GM23248 (cell line): ENCODE measurements around the gene MFAP1. TPM values are rescaled to one million over a fixed set of nuclear protein-coding genes. Genes with fewer than 3 reads are reported as not detected.

Experiments
- DNase-seq: peaks from one replicate; pipeline ENCODE4 v3.0.0-alpha.2; 2015
- H2AFZ ChIP-seq: fragments of 200-600 bp; sonication (generic); 2 replicates; pipeline ENCODE4 v1.6.1; 2016; ENCODE audit warnings: antibody characterized with exemption
- H3F3A ChIP-seq: fragments of 200-600 bp; sonication (generic); 2 replicates; pipeline ENCODE4 v1.6.1; 2016; ENCODE audit warnings: mild to moderate bottlenecking, antibody characterized with exemption, mixed run types; ENCODE audit not compliant: insufficient read depth
- H3K27ac ChIP-seq: fragments of 200-600 bp; sonication (generic); 2 replicates; pipeline ENCODE4 v1.5.1; 2016; ENCODE audit warnings: mild to moderate bottlenecking
- H3K27me3 ChIP-seq: fragments of 200-600 bp; sonication (generic); replicated peaks from 2 replicates; pipeline ENCODE4 v1.6.1; 2016; ENCODE audit warnings: mild to moderate bottlenecking; ENCODE audit not compliant: insufficient read depth
- H3K36me3 ChIP-seq: fragments of 200-600 bp; sonication (generic); 2 replicates; pipeline ENCODE4 v1.6.1; 2016; ENCODE audit warnings: low read depth, mild to moderate bottlenecking
- H3K4me1 ChIP-seq: fragments of 200-600 bp; sonication (generic); 2 replicates; pipeline ENCODE4 v1.6.1; 2016; ENCODE audit warnings: mild to moderate bottlenecking; ENCODE audit not compliant: insufficient read depth
- H3K4me2 ChIP-seq: fragments of 200-600 bp; sonication (generic); one replicate; pipeline ENCODE4 v1.6.1; 2016; ENCODE audit warnings: mild to moderate bottlenecking; ENCODE audit not compliant: unreplicated experiment
- H3K4me3 ChIP-seq: fragments of 200-600 bp; sonication (generic); 2 replicates; pipeline ENCODE4 v1.5.1; 2016; ENCODE audit warnings: mild to moderate bottlenecking
- H3K79me2 ChIP-seq: fragments of 200-600 bp; sonication (generic); 2 replicates; pipeline ENCODE4 v1.6.1; 2016; ENCODE audit warnings: mild to moderate bottlenecking; ENCODE audit not compliant: insufficient read depth
- H3K9ac ChIP-seq: fragments of 200-600 bp; sonication (generic); 2 replicates; pipeline ENCODE4 v1.6.1; 2016; ENCODE audit warnings: mild to moderate bottlenecking
- H3K9me2 ChIP-seq: fragments of 200-600 bp; sonication (generic); 2 replicates; pipeline ENCODE4 v1.6.1; 2016; ENCODE audit warnings: mixed run types, mild to moderate bottlenecking, moderate library complexity; ENCODE audit not compliant: insufficient read depth
- H3K9me3 ChIP-seq: fragments of 200-600 bp; sonication (generic); one replicate; pipeline ENCODE4 v1.6.1; 2017; ENCODE audit warnings: low read depth
- H4K20me1 ChIP-seq: fragments of 200-600 bp; sonication (generic); 2 replicates; pipeline ENCODE4 v1.6.0; 2016; ENCODE audit not compliant: insufficient read depth
- EZH2 ChIP-seq: fragments of 200-600 bp; sonication (generic); IDR thresholded peaks from 2 replicates; pipeline ENCODE4 v1.6.1; 2018; ENCODE audit warnings: antibody characterized with exemption, mild to moderate bottlenecking; ENCODE audit not compliant: insufficient read depth, poor library complexity, severe bottlenecking
- EZH2phosphoT487 ChIP-seq: fragments of 200-600 bp; sonication (generic); IDR thresholded peaks from 2 replicates; pipeline ENCODE4 v1.6.1; 2018; ENCODE audit warnings: antibody characterized with exemption, moderate library complexity, mild to moderate bottlenecking, low read depth; ENCODE audit not compliant: insufficient read depth
- WGBS, 2 experiments: methylation state at CpG; one replicate each; pipeline ENCODE4 v1.1.6; 2015 to 2017; ENCODE audit warnings: low lambda C conversion rate in 2 of 2, low coverage in 1 of 2; ENCODE audit errors: missing lambda C conversion rate in 2 of 2; 5-methylcytosine and 5-hydroxymethylcytosine counted together
- in situ Hi-C: fragments of 300-500 bp; cut with MboI; formaldehyde crosslinking; loops from 2 replicates; pipeline ENCODE4 v1.15.0; 2020
- polyA plus RNA-seq: library from polyadenylated mRNA; unstranded; fragments of >200 nt; fragmentation: Nextera tagmentation; extraction: Ambion mirVana; gene quantifications from 2 replicates; pipeline ENCODE4 v1.2.1, GENCODE V29; 2016
- total RNA-seq: library from RNA; depleted of rRNA; stranded (reverse); fragments of >200 nt; shearing (Covaris generic); gene quantifications from 2 replicates; pipeline ENCODE4 v1.2.3, GENCODE V29; 2014

MFAP1 gene
- total and polyA plus RNA-seq, 2 experiments from 2014 or later = 24.6 to 33.1 TPM

- Histone ChIP-seq H3K9me3 (no peaks in the 10 kb centered on the region), H4K20me1 (peaks cover 2% of the 10 kb centered on the region; the same call in 1 of the 2 replicates), H3K27ac (peak within 1 kb of the TSS; percentile 75), H3K36me3 (peaks cover 27% of the 10 kb centered on the region), H3K79me2 (peaks cover 35% of the 10 kb centered on the region), H3K4me3 (peak within 1 kb of the TSS; percentile 94), H3K4me2 (peak within 1 kb of the TSS; percentile 93), H3K27me3 (no peaks in the 10 kb centered on the region), H3K4me1 (peaks cover 37% of the 10 kb centered on the region), H3K9ac (peak within 1 kb of the TSS; percentile 93), H3F3A (peaks cover 68% of the 10 kb centered on the region), H3K9me2 (no peaks in the 10 kb centered on the region), H2AFZ (peak within 1 kb of the TSS; percentile 84)
- in situ Hi-C loops = no loop called here
- WGBS, 2 experiments = 8% methylated on average over 42 to 44 of the region's 44 CpGs
- DNase-seq = peak; percentile 95
- TF ChIP-seq EZH2phosphoT487 (no peak), EZH2 (no peak)
Measured at GRCh38 chr15:43800286-43801141, 24.0 kb downstream of the MFAP1 start, which contains the start of gene HYPK. Gene HYPK, plus strand, starts transcription at chr15:43800599. Its CDS starts 24 bp downstream, at chr15:43800623.

GRCh38 chr15:43799945-43800285 is 24.6 kb downstream of the MFAP1 start, which contains the start of gene SERINC4:
Gene SERINC4, minus strand, starts transcription at chr15:43800220. Its CDS starts 234 bp downstream, at chr15:43799986.
- Histone ChIP-seq H3K9me2 (no peaks in the 10 kb centered on the region), H3K27me3 (no peaks in the 10 kb centered on the region), H3F3A (peaks cover 70% of the 10 kb centered on the region), H3K79me2 (peaks cover 41% of the 10 kb centered on the region), H3K4me1 (peaks cover 43% of the 10 kb centered on the region), H3K4me3 (peak within 1 kb of the TSS; percentile 94), H3K9ac (peak within 1 kb of the TSS; percentile 93), H3K27ac (peak within 1 kb of the TSS; percentile 75), H3K4me2 (peak within 1 kb of the TSS; percentile 93), H2AFZ (peak within 1 kb of the TSS; percentile 84), H4K20me1 (peaks cover 5% of the 10 kb centered on the region; the same call in 1 of the 2 replicates), H3K36me3 (peaks cover 29% of the 10 kb centered on the region), H3K9me3 (no peaks in the 10 kb centered on the region)
- WGBS, 2 experiments = 74 to 75% methylated on average over 8 of the region's 8 CpGs
- TF ChIP-seq EZH2 (no peak), EZH2phosphoT487 (no peak)
- in situ Hi-C loops = no loop called here
- no peak for DNase-seq

- Histone ChIP-seq H3K4me2 (no peak overlapping the region), H3K27ac (no peak overlapping the region), H3K4me3 (no peak overlapping the region), H3K9me3 (no peaks in the 10 kb centered on the region), H2AFZ (no peak overlapping the region), H3K79me2 (peaks cover 47% of the 10 kb centered on the region), H3K27me3 (no peaks in the 10 kb centered on the region), H3F3A (peaks cover 70% of the 10 kb centered on the region), H3K36me3 (peaks cover 25% of the 10 kb centered on the region), H3K9ac (no peak overlapping the region), H3K9me2 (no peaks in the 10 kb centered on the region), H4K20me1 (peaks cover 5% of the 10 kb centered on the region; the same call in 1 of the 2 replicates), H3K4me1 (peaks cover 48% of the 10 kb centered on the region)
- WGBS, 2 experiments = 82 to 86% methylated on average over 16 of the region's 16 CpGs
- in situ Hi-C loops = no loop called here
- TF ChIP-seq EZH2phosphoT487 (no peak), EZH2 (no peak)
- DNase-seq = peak; percentile 6
Measured at GRCh38 chr15:43799209-43799944, 25.1 kb downstream of the MFAP1 start.

- no peak for TF ChIP-seq EZH2phosphoT487
- no peak for TF ChIP-seq EZH2
- H3K27me3 ChIP-seq = no peaks in the 10 kb centered on the region
- H3K79me2 ChIP-seq = peaks cover 50% of the 10 kb centered on the region
- no peaks in the 10 kb centered on the region for H3K9me3 ChIP-seq
- WGBS, 2 experiments = 92 to 93% methylated on average over 3 of the region's 3 CpGs
- H3K4me3 ChIP-seq = no peak overlapping the region
- no peaks in the 10 kb centered on the region for H3K9me2 ChIP-seq
- H4K20me1 ChIP-seq = peaks cover 5% of the 10 kb centered on the region; the same call in 1 of the 2 replicates
- no peak overlapping the region for H3K9ac ChIP-seq
- no peak overlapping the region for H2AFZ ChIP-seq
- H3K4me1 ChIP-seq = peaks cover 54% of the 10 kb centered on the region
- H3K4me2 ChIP-seq = no peak overlapping the region
- H3F3A ChIP-seq = peaks cover 75% of the 10 kb centered on the region
- DNase-seq = no peak
- peaks cover 20% of the 10 kb centered on the region for H3K36me3 ChIP-seq
- in situ Hi-C loops = no loop called here
- peak overlapping the region; percentile 99 for H3K27ac ChIP-seq
Measured at GRCh38 chr15:43796566-43796965, 27.9 kb downstream of the MFAP1 start.
